HG03558 (cell line): ENCODE measurements around the gene CALCB.

Experiments
- ATAC-seq: cut with Tn5 transposase; IDR thresholded peaks from one replicate; pipeline ENCODE4 v1.9.1; 2021; ENCODE audit warnings: moderate number of reproducible peaks; ENCODE audit not compliant: unreplicated experiment; ENCODE audit errors: extremely low read depth

The CALCB gene

DNA sequence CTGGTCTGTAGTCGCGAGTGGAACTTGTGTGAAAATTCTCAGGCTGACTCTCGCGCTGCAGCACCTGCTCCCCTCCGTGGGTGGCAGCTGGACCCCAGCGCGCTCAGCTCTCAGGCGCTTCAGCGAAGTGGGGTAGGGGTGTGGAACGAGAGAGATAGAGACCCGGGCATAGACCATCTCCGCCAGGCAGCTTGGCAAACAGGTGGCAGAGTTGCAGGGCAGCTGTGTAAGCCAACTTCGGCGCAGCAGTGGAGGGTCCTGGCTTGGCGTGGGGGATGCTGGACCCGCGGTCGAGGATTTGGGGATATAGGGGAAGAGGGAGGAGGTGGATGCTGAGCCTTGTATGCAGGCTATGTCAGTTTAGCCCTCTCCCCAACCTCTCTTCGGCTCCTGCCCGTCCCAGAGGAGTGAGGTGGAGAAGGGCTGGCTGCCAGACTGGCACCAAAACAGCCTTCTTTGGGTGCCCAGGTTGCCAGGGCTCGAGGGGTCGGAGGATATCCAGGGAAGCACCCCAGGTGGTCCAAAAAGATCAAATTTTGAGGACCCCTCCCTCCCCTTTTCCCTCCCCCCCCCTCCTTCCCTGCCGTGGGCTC, 746 bp upstream of the CALCB start:
- ATAC-seq, result no peak

DNA sequence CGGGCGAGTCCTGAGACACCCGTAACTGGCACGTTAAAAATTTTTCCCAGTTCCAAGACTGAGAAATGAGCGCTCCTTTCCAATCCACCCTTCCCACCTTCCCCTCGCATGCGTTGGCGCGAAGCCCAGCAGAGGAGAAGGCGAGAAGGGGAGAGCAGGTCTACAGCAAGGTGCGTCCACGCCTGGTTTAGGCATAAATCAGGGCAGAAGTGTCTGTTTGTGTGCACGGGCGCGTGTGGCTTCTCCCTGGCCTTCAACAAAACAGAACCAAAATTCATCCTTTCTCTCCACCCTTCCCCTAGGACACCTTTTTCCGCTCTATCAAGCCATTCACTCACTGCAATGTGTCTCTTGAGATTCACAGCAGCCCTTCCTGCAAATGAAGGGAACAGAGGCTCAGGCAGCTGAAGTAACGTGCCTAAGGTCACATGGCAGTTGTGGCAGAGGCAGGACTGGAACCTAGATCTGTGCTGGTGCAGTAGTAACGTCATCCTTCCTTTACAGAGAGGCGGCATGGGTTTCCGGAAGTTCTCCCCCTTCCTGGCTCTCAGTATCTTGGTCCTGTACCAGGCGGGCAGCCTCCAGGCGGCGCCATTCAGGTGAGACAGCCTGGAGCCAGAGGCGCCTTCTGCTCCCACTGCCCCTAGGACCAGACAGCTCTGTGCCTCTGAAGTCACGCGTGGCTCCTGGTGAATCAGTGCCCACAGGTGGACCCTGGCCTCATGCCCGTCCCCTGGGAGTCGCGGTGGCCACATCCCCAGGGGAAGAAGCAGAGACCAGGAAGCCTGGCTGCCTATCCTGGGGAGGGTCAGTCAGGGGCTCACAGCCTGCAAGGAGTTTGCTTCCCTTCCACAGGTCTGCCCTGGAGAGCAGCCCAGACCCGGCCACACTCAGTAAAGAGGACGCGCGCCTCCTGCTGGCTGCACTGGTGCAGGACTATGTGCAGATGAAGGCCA, 1.1 kb downstream of the CALCB start:
- peak; percentile 75 for ATAC-seq

- ATAC-seq, result no peak
These were observed 1.8 kb downstream of the CALCB start for GRCh38 chr11:15075162-15075526.

GRCh38 chr11:15091175-15091574, 17.8 kb downstream of the CALCB start:
- ATAC-seq, result no peak

DNA sequence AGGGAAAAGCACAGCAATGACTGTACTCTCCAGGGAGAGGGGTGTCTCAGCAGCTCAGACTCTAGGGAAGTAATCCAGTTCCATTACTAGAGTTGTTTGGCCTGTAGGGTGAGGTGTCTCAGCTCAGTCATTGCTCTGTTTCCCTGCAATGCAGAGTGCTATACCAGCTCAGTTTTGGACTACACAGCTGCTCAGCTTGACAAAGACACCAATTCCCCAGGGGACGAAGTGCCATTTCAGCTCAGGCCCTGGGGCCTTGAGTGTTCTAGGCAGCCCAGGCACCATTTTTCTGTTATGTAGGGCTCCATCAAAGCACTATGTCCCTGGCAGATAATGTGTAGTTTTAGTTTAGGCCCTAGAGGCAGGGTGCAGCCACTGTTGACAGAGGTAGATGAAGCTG, 18.2 kb downstream of the CALCB start:
- no peak for ATAC-seq

DNA sequence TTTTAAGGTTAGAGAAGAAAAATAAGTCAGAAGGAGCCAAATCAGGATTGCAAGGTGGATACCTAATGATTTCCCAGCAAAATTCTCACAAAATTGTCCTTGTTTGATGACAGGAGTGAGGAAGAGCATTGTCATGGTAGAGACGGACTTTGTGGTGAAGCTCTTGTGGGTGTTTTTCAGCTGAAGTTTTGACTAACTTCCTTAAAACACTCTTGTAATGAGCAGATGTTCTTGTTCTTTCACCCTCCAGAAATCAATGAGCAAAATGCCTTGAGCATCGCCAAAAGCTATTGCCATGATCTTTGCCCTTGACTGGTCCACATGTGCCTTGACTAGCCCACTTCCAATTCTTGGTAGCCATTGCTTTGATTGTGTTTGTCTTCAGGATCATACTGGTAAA, 20.0 kb downstream of the CALCB start:
- ATAC-seq, result peak; percentile 86

- ATAC-seq, result no peak
These were observed 22.4 kb downstream of the CALCB start for GRCh38 chr11:15095736-15096228.

DNA sequence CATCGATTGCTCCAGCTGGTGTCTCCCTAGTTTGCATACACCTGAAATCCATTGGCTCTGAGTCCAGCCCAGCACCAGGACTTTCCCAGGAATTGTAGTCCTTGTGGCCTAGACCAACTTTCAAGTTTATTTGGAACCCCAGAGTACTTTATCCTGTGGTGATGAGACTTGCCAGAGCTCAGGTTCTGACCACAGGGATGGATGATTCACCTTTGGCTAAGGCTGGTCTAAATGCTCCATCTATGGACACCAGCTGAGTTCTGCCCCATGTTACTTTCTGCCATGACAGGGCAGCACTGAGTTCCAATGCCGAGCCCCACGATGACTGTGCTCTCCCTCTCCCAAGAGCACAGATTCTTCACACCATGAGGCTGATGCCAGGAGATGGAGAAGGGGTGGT, 24.0 kb downstream of the CALCB start:
- no peak for ATAC-seq

DNA sequence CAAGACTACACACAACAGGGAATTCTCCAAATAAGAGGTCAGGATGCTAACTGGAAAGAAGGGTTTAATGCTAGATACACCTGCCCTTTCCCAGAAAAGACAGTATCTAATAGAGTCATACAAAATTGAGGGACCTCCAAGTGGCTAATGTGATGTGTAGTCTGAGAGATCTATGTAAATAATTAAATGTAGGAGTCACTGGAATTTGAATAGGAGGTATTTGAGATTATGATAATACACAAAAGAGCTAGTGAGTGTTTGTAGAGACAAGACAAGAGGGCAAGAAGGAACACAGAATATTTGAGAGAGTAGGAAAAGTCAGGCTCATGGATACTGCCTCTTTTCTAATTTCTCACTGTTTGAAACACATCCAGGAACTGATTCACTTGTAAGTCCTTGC, 25.9 kb downstream of the CALCB start:
- no peak for ATAC-seq

DNA sequence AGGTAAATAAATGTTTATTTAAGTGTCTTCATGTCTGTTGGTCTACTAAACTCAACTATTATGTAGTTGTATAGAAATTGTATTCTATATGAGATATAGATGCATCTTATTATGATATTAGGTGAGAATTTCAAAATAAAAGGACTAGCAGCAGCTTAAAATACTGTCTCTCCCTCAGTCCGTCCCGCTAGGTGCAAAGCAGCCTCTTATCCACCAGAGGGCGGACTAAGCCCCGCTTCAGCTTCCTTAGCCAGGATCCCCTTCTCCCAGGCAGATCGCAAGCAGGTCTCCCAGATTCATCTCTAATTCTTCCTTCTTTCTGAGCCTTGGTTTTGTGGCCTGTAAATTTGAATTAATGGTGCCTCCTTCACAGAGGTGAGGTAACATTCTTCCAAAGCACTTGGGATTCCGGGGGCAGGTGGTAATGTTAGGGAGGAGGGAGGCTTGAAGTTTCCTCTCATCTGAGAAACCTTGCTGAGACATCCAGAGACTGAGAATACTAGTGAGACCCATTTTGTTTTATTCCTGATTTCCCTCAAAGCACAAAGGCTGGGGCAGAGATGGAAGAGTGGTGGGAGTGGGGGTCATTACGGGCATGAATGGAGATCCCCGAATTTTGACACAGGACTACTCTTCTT, 27.8 kb downstream of the CALCB start:
- ATAC-seq, result no peak

- ATAC-seq, result no peak
These were observed 30.8 kb downstream of the CALCB start for GRCh38 chr11:15104166-15104565.

DNA sequence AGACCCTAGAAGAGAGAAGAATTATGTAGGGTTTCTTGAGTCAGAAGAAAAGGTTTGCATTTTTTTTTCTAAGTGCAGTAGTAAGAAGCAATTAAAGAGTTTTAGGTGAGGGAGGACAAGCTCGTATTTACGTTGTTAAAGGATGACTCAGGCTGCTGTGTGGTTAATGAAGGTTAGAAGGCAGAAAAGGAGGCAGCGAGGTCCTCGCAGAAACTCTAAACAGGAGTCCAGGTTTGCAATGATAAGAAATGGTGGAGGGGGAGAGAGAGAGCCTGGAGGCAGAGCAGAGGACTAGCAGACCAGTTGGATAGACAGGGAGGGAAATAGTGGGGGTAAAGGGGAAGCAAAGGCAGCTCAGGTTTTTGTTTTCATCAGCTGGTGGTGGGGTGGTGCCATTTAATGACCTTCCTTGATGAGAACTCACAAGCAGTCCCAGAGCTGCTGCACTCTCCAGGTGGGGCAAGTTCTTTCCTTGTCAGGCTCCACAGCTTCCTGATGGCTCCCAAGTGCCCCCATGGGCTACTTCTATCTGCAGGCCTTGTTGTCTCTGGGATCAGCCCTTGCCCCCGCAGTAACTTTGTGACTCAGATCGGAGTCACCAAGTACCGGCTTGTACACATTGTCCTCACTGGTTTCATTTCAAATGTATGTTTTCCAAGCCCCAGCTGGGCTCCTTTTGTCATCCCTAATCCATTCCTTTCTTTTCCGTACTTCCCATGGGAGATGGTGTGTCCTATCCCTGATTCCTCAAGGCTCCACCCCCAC, 33.0 kb downstream of the CALCB start:
- no peak for ATAC-seq

GRCh38 chr11:15107730-15108515, 34.5 kb downstream of the CALCB start:
- peak; percentile 40 for ATAC-seq

- no peak for ATAC-seq
These were observed 35.3 kb downstream of the CALCB start for GRCh38 chr11:15108592-15109130.

- ATAC-seq, result no peak
These were observed 36.2 kb downstream of the CALCB start for GRCh38 chr11:15109602-15110001.

GRCh38 chr11:15111215-15111614, 37.8 kb downstream of the CALCB start:
- no peak for ATAC-seq

DNA sequence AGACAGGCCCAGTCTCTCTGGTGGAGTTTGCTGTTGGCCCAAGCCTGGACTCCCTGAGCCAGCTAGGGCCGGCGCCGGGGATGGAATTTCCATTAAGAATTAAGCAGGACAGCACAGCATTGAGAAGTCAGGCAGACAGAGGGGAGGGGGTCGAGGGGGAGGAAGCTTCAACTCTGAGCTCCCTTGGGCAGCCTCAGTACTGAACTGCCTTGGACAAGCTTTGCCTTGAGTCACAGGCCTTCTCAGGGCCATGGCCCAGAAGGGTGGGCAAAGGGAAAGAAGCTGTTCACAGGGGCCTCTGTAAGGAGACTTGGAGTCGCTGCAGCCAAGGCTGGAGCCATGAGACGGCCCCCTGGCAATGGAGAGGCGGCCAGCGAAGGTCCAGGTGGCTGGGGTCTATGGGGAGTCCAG, 38.7 kb downstream of the CALCB start:
- no peak for ATAC-seq

DNA sequence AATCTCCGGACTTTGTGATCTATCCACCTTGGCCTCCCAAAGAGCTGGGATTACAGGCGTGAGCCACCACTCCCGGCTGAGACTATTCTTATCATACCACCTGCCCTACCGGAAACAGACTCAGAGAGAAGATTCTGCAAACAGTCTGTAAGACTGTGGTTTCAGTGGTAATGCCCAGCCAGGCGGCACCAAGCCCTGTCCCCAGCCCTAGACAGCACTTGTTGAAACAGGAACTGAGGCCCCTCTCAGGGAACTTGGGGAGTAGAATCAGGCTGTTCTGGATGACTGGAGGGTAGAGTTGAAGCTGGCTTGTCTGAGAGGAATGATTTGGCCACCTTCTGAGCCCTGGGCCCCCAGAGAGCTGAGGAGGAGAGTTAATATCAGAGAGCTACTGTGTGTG, 40.0 kb downstream of the CALCB start:
- ATAC-seq, result peak; percentile 95
